ENCODE measurements around the gene RENBP.

RENBP gene

DNA sequence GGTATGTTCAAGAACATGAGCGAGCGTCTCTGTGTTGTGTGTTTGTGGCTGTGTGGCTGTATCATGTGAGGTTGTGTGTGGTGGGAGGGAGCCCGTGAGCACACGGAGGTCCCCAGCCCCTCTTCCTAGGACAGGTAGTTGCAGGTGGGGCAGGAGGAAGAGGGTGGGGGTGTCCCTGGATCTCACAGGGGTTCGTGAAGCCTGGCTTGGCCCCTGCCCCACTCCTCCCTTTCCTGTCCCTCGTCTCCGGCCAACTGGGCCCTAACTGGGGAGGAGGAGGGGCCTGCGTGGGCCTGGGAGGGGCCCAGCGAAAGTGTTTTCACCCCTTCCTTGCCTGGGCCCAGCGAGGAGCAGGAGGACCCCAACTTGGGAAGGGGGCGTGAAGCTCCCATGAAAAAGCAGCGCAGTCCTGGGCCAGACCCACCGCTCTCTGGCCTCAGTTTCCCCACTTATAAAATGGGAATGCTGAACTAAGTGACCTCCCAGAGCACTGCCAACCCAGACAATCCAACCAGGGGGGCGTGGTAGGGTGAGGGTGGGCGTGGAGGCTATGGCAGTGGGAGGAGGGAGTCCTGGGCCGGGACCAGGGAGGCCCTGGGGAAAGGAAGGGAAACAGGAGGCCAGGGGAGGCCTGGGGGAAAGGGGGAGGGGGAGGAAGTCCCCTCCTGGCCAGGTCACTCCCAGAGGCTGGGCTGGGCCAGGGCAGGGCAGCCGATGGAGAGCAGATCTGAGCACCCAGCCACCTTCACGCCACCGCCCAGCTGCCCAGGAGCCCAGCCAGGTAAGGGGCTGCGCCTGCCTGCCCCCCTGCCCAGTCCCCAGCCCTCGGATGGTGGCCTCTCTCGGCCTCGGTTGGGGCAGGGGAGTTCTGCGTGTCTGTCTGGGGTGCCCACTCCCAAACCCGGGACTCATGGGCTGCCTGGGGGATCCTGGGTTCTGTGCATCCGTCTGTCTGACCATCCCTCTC, 40.2 kb downstream of the RENBP start, which contains the start of gene AVPR2:
AVPR2 (plus strand) TSS at position 683 of the 967 bp plus-strand sequence. CDS start 473 bp downstream, outside the sequence.
- no peak for DNase-seq (ENCODE audit: low read depth, low spot score)
- POLR2A ChIA-PET = no interaction called here
- TF ChIP-seq, protein P1, sequence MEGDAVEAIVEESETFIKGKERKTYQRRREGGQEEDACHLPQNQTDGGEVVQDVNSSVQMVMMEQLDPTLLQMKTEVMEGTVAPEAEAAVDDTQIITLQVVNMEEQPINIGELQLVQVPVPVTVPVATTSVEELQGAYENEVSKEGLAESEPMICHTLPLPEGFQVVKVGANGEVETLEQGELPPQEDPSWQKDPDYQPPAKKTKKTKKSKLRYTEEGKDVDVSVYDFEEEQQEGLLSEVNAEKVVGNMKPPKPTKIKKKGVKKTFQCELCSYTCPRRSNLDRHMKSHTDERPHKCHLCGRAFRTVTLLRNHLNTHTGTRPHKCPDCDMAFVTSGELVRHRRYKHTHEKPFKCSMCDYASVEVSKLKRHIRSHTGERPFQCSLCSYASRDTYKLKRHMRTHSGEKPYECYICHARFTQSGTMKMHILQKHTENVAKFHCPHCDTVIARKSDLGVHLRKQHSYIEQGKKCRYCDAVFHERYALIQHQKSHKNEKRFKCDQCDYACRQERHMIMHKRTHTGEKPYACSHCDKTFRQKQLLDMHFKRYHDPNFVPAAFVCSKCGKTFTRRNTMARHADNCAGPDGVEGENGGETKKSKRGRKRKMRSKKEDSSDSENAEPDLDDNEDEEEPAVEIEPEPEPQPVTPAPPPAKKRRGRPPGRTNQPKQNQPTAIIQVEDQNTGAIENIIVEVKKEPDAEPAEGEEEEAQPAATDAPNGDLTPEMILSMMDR (IDR thresholded peaks at IDR 0.05; ENCODE audit: insufficient read depth, low read length, missing control alignments) = no peak
- H3K4me3 ChIP-seq (ENCODE audit: low read depth, low read length) = no peak within 1 kb of the TSS
- CTCF ChIA-PET = no interaction called here

GRCh38 chrX:153903238-153903980, 41.0 kb downstream of the RENBP start:
- H3K4me3 ChIP-seq (ENCODE audit: low read depth, low read length) = no peak overlapping the region
- TF ChIP-seq, protein P1 (IDR thresholded peaks at IDR 0.05; ENCODE audit: insufficient read depth, low read length, missing control alignments) = no peak
- ChIA-PET CTCF (no interaction called here), POLR2A (no interaction called here)
- DNase-seq (ENCODE audit: low read depth, low spot score) = no peak

DNA sequence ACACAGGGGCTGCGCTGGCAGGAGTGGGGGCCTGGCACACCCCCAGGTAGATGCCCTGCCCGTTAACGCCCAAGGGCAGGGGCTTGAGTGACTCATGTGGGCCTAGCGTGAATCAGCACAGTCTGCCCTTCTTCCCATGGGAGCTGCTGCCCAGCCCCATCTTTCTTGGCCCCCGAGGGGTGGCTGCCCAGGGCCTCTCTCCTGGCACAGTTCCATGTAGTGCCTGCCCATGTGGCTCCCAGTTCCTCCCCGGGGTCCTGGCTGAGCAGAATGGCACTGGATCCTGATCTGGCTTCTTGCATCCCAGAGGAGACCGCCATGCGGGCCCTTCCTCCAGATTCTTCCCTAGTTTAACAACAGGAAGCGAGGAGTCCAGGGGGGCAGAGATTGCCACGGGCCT, 42.1 kb downstream of the RENBP start:
- TF ChIP-seq, protein P1 (IDR thresholded peaks at IDR 0.05; ENCODE audit: insufficient read depth, low read length, missing control alignments) = no peak
- no peak overlapping the region for H3K4me3 ChIP-seq (ENCODE audit: low read depth, low read length)
- DNase-seq (ENCODE audit: low read depth, low spot score) = no peak
- ChIA-PET POLR2A (no interaction called here), CTCF (no interaction called here)

DNA sequence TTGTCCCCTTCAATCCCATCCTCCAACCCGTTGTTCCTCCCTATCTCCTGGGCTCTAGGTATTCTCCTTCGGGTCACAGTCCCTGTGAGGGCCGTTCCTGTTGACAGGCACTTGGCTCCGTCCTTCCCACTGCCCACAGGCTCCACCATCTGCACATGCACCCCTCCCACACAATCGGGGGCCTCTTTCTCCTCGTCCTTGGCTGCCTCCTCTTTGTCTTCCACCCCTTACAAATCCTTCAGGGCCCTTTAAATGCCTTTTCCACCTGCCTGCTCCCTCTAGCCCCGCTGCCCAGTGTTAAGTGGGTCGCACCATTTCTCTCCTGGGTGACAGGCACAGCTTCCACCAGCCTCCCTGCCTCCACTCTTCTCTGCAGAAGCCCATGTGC, 42.7 kb downstream of the RENBP start:
- CTCF ChIA-PET = no interaction called here
- no peak for DNase-seq (ENCODE audit: low read depth, low spot score)
- POLR2A ChIA-PET = no interaction called here
- TF ChIP-seq, protein P1 (IDR thresholded peaks at IDR 0.05; ENCODE audit: insufficient read depth, low read length, missing control alignments) = no peak
- no peak overlapping the region for H3K4me3 ChIP-seq (ENCODE audit: low read depth, low read length)

DNA sequence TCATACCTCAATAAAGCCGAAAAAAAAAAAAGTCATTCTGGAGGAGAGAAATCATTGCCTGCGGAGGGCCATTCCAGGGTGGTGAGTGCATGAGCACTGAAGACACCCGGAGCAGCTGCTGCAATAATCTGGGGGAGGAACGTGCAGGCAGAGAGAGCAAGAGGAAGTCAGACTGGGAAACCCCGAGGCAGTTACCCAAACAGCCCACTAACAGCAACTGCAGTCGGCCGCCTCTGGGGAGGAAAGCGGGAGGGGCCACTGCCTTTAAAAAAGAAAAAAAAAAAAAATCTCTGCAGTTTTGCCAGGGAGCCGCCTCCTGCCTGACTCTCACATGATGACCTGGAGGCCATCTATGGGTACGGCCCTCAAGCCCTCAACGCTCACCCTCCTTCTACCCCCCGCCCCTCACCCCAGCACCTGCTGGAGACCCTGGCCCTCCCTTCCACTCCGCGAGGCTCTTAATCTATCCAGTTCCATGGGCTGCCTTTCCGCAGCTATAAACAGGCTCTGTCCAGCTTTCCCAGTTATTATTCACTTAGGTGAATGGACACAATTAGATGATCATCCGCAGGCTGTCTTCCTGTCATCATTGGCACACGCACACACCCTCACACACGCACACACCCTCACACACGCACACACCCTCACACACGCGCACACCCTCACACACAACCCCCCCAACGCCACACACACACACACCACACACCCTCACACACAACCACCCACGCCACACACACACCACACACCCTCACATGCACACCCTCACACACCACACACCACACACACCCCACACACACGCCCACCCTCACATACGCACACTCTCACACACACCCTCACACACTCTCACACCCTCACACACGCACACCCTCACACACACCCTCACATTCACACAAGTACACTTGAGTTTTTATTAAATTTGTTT, 43.4 kb downstream of the RENBP start:
- H3K4me3 ChIP-seq (ENCODE audit: low read depth, low read length) = no peak overlapping the region
- peak; percentile 55 for DNase-seq (ENCODE audit: low read depth, low spot score)
- ChIA-PET CTCF (no interaction called here), POLR2A (no interaction called here)
- TF ChIP-seq, protein P1 (IDR thresholded peaks at IDR 0.05; ENCODE audit: insufficient read depth, low read length, missing control alignments) = no peak

All from AG04449 (cell line).